Measurements from ENCODE around the gene TDP2.
"Not testable (repeated sequence)": the region's sequence is repeated elsewhere in the genome, so short reads cannot be mapped to it uniquely, and the experiment has no call there.

TDP2 gene

GRCh38 chr6:24692415-24692814, 25.7 kb upstream of the TDP2 start:
- no peak overlapping the region for H3K27ac ChIP-seq (ENCODE audit: low read depth, low read length)
- H3K4me3 ChIP-seq (ENCODE audit: low read length), result no peak overlapping the region
- H3K27me3 ChIP-seq (ENCODE audit: control insufficient read depth, insufficient read depth, low read length), result no peaks in the 10 kb centered on the region
- H3K4me1 ChIP-seq (ENCODE audit: control insufficient read depth, insufficient read depth, low read length), result no peaks in the 10 kb centered on the region
- H3K36me3 ChIP-seq (ENCODE audit: control insufficient read depth, insufficient read depth, low read length), result no peaks in the 10 kb centered on the region
- H3K9ac ChIP-seq (ENCODE audit: low read length), result no peak overlapping the region

- no peak overlapping the region for H3K4me3 ChIP-seq (ENCODE audit: low read length)
- H3K9ac ChIP-seq (ENCODE audit: low read length), result no peak overlapping the region
- no peaks in the 10 kb centered on the region for H3K27me3 ChIP-seq (ENCODE audit: control insufficient read depth, insufficient read depth, low read length)
- no peaks in the 10 kb centered on the region for H3K36me3 ChIP-seq (ENCODE audit: control insufficient read depth, insufficient read depth, low read length)
- no peaks in the 10 kb centered on the region for H3K4me1 ChIP-seq (ENCODE audit: control insufficient read depth, insufficient read depth, low read length)
- H3K27ac ChIP-seq (ENCODE audit: low read depth, low read length), result no peak overlapping the region
These were observed 25.3 kb upstream of the TDP2 start for GRCh38 chr6:24692003-24692402.

GRCh38 chr6:24691550-24691949, 24.9 kb upstream of the TDP2 start:
- Histone ChIP-seq H3K27me3 (ENCODE audit: control insufficient read depth, insufficient read depth, low read length) (no peaks in the 10 kb centered on the region), H3K27ac (ENCODE audit: low read depth, low read length) (no peak overlapping the region), H3K4me3 (ENCODE audit: low read length) (no peak overlapping the region), H3K4me1 (ENCODE audit: control insufficient read depth, insufficient read depth, low read length) (no peaks in the 10 kb centered on the region), H3K9ac (ENCODE audit: low read length) (no peak overlapping the region), H3K36me3 (ENCODE audit: control insufficient read depth, insufficient read depth, low read length) (no peaks in the 10 kb centered on the region)

GRCh38 chr6:24690593-24690992, 23.9 kb upstream of the TDP2 start:
- Histone ChIP-seq H3K27ac (ENCODE audit: low read depth, low read length) (no peak overlapping the region), H3K27me3 (ENCODE audit: control insufficient read depth, insufficient read depth, low read length) (no peaks in the 10 kb centered on the region), H3K36me3 (ENCODE audit: control insufficient read depth, insufficient read depth, low read length) (no peaks in the 10 kb centered on the region), H3K4me3 (ENCODE audit: low read length) (no peak overlapping the region), H3K4me1 (ENCODE audit: control insufficient read depth, insufficient read depth, low read length) (no peaks in the 10 kb centered on the region), H3K9ac (ENCODE audit: low read length) (no peak overlapping the region)

- Histone ChIP-seq H3K27ac (ENCODE audit: low read depth, low read length) (no peak overlapping the region), H3K27me3 (ENCODE audit: control insufficient read depth, insufficient read depth, low read length) (no peaks in the 10 kb centered on the region), H3K4me3 (ENCODE audit: low read length) (no peak overlapping the region), H3K9ac (ENCODE audit: low read length) (no peak overlapping the region), H3K4me1 (ENCODE audit: control insufficient read depth, insufficient read depth, low read length) (no peaks in the 10 kb centered on the region), H3K36me3 (ENCODE audit: control insufficient read depth, insufficient read depth, low read length) (no peaks in the 10 kb centered on the region)
These were observed 23.3 kb upstream of the TDP2 start for GRCh38 chr6:24689964-24690363.

GRCh38 chr6:24686946-24687345, 20.2 kb upstream of the TDP2 start:
- H3K27ac ChIP-seq (ENCODE audit: low read depth, low read length), result no peak overlapping the region
- no peak overlapping the region for H3K9ac ChIP-seq (ENCODE audit: low read length)
- no peaks in the 10 kb centered on the region for H3K36me3 ChIP-seq (ENCODE audit: control insufficient read depth, insufficient read depth, low read length)
- H3K4me1 ChIP-seq (ENCODE audit: control insufficient read depth, insufficient read depth, low read length), result no peaks in the 10 kb centered on the region
- H3K27me3 ChIP-seq (ENCODE audit: control insufficient read depth, insufficient read depth, low read length), result no peaks in the 10 kb centered on the region
- H3K4me3 ChIP-seq (ENCODE audit: low read length), result no peak overlapping the region

GRCh38 chr6:24686408-24686807, 19.7 kb upstream of the TDP2 start:
- Histone ChIP-seq H3K27me3 (ENCODE audit: control insufficient read depth, insufficient read depth, low read length) (no peaks in the 10 kb centered on the region), H3K4me3 (ENCODE audit: low read length) (no peak overlapping the region), H3K4me1 (ENCODE audit: control insufficient read depth, insufficient read depth, low read length) (no peaks in the 10 kb centered on the region), H3K9ac (ENCODE audit: low read length) (no peak overlapping the region), H3K36me3 (ENCODE audit: control insufficient read depth, insufficient read depth, low read length) (no peaks in the 10 kb centered on the region), H3K27ac (ENCODE audit: low read depth, low read length) (no peak overlapping the region)

GRCh38 chr6:24683297-24684296, 16.9 kb upstream of the TDP2 start:
- H3K27ac ChIP-seq (ENCODE audit: low read depth, low read length), result no peak overlapping the region
- H3K9ac ChIP-seq (ENCODE audit: low read length), result no peak overlapping the region
- H3K4me3 ChIP-seq (ENCODE audit: low read length), result no peak overlapping the region
- H3K27me3 ChIP-seq (ENCODE audit: control insufficient read depth, insufficient read depth, low read length), result no peaks in the 10 kb centered on the region
- H3K36me3 ChIP-seq (ENCODE audit: control insufficient read depth, insufficient read depth, low read length), result no peaks in the 10 kb centered on the region
- H3K4me1 ChIP-seq (ENCODE audit: control insufficient read depth, insufficient read depth, low read length), result no peaks in the 10 kb centered on the region

- no peak overlapping the region for H3K9ac ChIP-seq (ENCODE audit: low read length)
- no peak overlapping the region for H3K27ac ChIP-seq (ENCODE audit: low read depth, low read length)
- H3K4me3 ChIP-seq (ENCODE audit: low read length), result no peak overlapping the region
- H3K4me1 ChIP-seq (ENCODE audit: control insufficient read depth, insufficient read depth, low read length), result no peaks in the 10 kb centered on the region
- H3K27me3 ChIP-seq (ENCODE audit: control insufficient read depth, insufficient read depth, low read length), result no peaks in the 10 kb centered on the region
- no peaks in the 10 kb centered on the region for H3K36me3 ChIP-seq (ENCODE audit: control insufficient read depth, insufficient read depth, low read length)
These were observed 13.9 kb upstream of the TDP2 start for GRCh38 chr6:24680582-24680981.

GRCh38 chr6:24678792-24679352, 12.2 kb upstream of the TDP2 start:
- H3K36me3 ChIP-seq (ENCODE audit: control insufficient read depth, insufficient read depth, low read length); H3K9ac ChIP-seq (ENCODE audit: low read length); H3K4me1 ChIP-seq (ENCODE audit: control insufficient read depth, insufficient read depth, low read length); H3K27ac ChIP-seq (ENCODE audit: low read depth, low read length); H3K27me3 ChIP-seq (ENCODE audit: control insufficient read depth, insufficient read depth, low read length); H3K4me3 ChIP-seq (ENCODE audit: low read length): not testable (repeated sequence)

GRCh38 chr6:24673625-24674024, 6.9 kb upstream of the TDP2 start:
- Histone ChIP-seq H3K9ac (ENCODE audit: low read length) (no peak overlapping the region), H3K4me3 (ENCODE audit: low read length) (no peak overlapping the region), H3K27ac (ENCODE audit: low read depth, low read length) (no peak overlapping the region), H3K36me3 (ENCODE audit: control insufficient read depth, insufficient read depth, low read length) (no peaks in the 10 kb centered on the region), H3K27me3 (ENCODE audit: control insufficient read depth, insufficient read depth, low read length) (no peaks in the 10 kb centered on the region), H3K4me1 (ENCODE audit: control insufficient read depth, insufficient read depth, low read length) (no peaks in the 10 kb centered on the region)

- Histone ChIP-seq H3K9ac (ENCODE audit: low read length) (no peak overlapping the region), H3K4me3 (ENCODE audit: low read length) (no peak overlapping the region), H3K4me1 (ENCODE audit: control insufficient read depth, insufficient read depth, low read length) (no peaks in the 10 kb centered on the region), H3K27me3 (ENCODE audit: control insufficient read depth, insufficient read depth, low read length) (no peaks in the 10 kb centered on the region), H3K36me3 (ENCODE audit: control insufficient read depth, insufficient read depth, low read length) (no peaks in the 10 kb centered on the region), H3K27ac (ENCODE audit: low read depth, low read length) (no peak overlapping the region)
These were observed 6.0 kb upstream of the TDP2 start for GRCh38 chr6:24672620-24673182.
